Neural cell (in vitro differentiated cells): ENCODE data around the gene HADHB.

Experiments used
- EP300 ChIP-seq: fragments of 450-650 bp; conservative IDR thresholded peaks from 2 replicates; pipeline ENCODE4 v1.6.1; 2014; ENCODE audit warnings: antibody characterized with exemption, mild to moderate bottlenecking, moderate library complexity; ENCODE audit not compliant: poor library complexity, severe bottlenecking
- EZH2 ChIP-seq: fragments of 200-600, 300-800 bp; shearing (Covaris generic), sonication (generic); IDR thresholded peaks from 2 replicates; pipeline ENCODE4 v1.6.1; 2014; ENCODE audit warnings: antibody characterized with exemption, low read length, borderline replicate concordance, mild to moderate bottlenecking; ENCODE audit not compliant: insufficient read depth, poor library complexity, severe bottlenecking
- POLR2AphosphoS5 ChIP-seq: IDR thresholded peaks from 2 replicates; pipeline ENCODE4 v1.6.1; 2012
- TAF1 ChIP-seq: IDR thresholded peaks from 2 replicates; pipeline ENCODE4 v1.6.1; 2012; ENCODE audit warnings: low read depth
- TF ChIP-seq, protein P1 (sequence below): fragments of 450-650 bp; IDR thresholded peaks from 2 replicates; pipeline ENCODE4 v1.5.1; 2014; ENCODE audit warnings: antibody characterized with exemption, mild to moderate bottlenecking, moderate library complexity; ENCODE audit not compliant: poor library complexity, severe bottlenecking
- TF ChIP-seq, protein P2 (sequence below): IDR thresholded peaks from 2 replicates; pipeline ENCODE4 v1.6.1; 2012; ENCODE audit warnings: borderline replicate concordance

DNA sequence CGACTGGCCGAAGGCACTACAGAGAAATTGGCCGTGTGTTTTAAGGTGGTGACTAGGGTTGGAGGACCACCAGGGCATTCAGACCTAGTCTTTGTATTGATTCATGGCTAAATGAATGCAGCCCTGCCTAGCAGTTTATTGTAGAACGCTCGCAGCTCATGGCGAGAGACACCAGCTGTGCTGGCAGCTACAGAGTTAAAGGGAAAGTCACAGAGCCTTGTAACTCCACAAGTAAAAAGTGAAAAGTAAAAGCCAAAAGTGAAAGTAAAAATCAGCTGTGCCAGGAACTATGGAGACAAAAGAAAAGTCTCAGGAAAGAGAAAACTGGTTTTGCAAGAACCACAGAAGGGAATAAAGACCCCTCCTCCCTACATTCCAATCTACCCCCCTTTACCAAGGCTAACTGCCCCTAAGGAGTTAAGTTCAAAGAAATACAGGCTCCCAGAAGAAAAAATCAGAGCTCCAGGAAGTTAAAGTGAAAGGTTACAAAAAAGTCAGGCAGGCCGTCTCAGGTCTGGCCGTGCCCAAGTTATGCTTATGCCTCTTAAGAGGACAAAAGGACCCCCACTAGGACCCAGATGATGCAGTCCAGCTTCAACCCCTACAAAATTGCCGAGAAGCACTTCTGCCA is 54.8 kb downstream of the HADHB start:
- TF ChIP-seq, protein P1, sequence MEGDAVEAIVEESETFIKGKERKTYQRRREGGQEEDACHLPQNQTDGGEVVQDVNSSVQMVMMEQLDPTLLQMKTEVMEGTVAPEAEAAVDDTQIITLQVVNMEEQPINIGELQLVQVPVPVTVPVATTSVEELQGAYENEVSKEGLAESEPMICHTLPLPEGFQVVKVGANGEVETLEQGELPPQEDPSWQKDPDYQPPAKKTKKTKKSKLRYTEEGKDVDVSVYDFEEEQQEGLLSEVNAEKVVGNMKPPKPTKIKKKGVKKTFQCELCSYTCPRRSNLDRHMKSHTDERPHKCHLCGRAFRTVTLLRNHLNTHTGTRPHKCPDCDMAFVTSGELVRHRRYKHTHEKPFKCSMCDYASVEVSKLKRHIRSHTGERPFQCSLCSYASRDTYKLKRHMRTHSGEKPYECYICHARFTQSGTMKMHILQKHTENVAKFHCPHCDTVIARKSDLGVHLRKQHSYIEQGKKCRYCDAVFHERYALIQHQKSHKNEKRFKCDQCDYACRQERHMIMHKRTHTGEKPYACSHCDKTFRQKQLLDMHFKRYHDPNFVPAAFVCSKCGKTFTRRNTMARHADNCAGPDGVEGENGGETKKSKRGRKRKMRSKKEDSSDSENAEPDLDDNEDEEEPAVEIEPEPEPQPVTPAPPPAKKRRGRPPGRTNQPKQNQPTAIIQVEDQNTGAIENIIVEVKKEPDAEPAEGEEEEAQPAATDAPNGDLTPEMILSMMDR, result no peak
- TF ChIP-seq EZH2, result no peak
- TF ChIP-seq, protein P2, sequence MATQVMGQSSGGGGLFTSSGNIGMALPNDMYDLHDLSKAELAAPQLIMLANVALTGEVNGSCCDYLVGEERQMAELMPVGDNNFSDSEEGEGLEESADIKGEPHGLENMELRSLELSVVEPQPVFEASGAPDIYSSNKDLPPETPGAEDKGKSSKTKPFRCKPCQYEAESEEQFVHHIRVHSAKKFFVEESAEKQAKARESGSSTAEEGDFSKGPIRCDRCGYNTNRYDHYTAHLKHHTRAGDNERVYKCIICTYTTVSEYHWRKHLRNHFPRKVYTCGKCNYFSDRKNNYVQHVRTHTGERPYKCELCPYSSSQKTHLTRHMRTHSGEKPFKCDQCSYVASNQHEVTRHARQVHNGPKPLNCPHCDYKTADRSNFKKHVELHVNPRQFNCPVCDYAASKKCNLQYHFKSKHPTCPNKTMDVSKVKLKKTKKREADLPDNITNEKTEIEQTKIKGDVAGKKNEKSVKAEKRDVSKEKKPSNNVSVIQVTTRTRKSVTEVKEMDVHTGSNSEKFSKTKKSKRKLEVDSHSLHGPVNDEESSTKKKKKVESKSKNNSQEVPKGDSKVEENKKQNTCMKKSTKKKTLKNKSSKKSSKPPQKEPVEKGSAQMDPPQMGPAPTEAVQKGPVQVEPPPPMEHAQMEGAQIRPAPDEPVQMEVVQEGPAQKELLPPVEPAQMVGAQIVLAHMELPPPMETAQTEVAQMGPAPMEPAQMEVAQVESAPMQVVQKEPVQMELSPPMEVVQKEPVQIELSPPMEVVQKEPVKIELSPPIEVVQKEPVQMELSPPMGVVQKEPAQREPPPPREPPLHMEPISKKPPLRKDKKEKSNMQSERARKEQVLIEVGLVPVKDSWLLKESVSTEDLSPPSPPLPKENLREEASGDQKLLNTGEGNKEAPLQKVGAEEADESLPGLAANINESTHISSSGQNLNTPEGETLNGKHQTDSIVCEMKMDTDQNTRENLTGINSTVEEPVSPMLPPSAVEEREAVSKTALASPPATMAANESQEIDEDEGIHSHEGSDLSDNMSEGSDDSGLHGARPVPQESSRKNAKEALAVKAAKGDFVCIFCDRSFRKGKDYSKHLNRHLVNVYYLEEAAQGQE, result no peak
- TF ChIP-seq POLR2AphosphoS5, result no peak
- TF ChIP-seq EP300, result no peak
- TF ChIP-seq TAF1, result no peak
